GM19193 (cell line): ENCODE results near the gene OR10J4.

Source experiments
- POLR2A ChIP-seq: IDR thresholded peaks from 4 replicates; pipeline ENCODE4 v1.6.1; 2011; ENCODE audit not compliant: insufficient read depth, insufficient read length; ENCODE audit errors: extremely low read depth

OR10J4 gene

DNA sequence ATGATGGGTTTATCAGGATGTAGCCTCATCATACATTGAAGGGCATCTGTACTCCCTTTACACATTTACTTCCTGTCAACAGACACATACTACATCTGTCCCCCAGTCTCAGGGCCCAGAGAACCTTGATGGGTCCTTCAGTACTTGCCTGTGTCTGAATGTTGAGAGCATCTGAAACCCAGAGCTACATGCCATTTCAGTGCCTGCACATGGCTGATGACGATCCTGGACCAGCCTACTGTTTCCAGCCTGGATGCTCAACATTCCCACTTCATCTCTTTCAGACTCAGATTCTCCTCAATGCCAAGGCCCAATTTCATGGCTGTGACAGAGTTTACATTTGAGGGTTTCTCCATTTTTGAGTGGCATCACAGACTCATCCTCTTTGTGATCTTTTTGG, at the start of gene OR10J4:
Gene OR10J4, plus strand, starts transcription at position 301 of the 400 bp plus-strand sequence.
- TF ChIP-seq POLR2A = no peak

DNA sequence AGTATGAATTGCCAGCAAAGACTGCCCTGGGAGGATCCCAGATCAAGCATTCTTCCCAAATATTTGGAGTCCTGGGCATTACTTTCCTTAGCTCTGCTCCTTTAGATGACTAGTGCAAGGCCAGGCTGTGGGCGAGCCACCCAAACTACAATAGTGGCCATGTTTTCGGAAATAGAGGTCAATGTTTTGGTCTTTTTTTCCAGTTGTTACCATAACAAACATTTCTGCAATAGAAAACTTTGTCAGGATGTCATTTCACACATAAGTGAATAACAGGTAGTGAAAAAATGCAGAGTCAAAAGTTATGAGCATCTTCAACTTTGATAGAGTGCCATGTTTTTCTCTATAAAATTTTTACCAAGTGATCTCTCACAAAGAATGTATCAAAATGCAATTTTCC, 25.2 kb upstream of the OR10J4 start:
- TF ChIP-seq POLR2A = no peak

DNA sequence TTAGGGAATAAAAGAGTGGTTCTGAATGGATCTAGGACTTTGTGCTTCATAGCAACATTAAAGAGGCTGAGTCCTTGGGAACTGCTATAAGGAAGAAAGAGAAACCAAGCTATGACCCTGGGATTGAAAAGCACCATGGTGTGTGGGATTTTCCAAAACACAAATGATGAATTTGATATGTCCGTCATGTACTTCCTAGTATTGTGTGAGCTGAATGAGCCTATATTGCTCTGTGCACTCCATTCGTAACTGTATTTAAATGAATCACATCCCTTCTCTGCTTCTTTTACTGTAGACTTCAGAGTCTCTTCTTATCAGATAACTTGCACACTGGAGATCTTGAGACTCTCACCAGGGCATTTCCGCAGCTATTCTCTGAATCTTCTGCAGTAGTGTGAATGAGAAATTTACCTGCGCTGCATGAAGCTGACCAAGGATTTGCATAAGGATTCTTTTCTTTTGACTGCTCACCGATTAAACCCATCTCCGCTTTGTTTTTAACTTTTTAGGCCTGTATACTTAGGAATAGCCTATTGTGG, 23.1 kb upstream of the OR10J4 start:
- TF ChIP-seq POLR2A = no peak

DNA sequence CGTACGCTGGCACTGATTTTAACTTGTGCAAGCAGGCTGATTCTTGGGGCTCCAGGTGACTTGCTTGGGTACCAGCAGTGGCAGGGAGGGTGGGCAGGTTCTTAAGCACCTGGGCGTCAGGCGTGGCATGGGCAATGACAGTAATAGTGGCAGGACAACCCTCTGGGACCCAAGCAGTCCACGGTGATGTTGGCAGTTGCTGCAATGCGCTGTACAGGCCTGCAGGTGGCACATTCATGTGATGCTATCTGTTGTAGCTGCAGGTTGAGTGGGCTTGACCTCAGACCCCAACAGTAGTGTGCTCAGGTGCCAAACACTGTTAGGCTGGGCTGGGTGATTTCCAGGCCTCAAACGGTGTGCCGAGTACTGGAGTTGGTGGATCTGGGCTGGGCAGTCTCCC, 10.2 kb upstream of the OR10J4 start:
- no peak for TF ChIP-seq POLR2A

DNA sequence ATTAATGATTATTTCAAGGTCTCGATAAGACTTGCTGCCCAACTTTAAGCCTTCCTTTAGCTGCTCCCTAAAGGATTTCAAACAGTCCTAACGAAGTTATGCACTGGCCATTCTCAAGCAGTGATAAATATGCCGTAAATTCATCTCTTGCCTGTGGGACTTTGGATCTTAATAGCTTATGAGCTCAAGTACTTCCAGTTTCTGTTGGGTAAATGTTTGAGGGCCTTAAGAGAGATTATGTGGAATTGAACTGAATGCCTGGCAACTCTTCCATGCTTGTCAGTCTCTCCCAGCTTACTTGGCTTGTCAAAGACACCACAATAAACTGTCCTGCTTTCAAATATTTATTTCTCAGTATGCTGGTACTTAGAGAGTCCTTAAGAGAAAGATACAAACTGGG, 3.5 kb upstream of the OR10J4 start:
- TF ChIP-seq POLR2A = no peak

DNA sequence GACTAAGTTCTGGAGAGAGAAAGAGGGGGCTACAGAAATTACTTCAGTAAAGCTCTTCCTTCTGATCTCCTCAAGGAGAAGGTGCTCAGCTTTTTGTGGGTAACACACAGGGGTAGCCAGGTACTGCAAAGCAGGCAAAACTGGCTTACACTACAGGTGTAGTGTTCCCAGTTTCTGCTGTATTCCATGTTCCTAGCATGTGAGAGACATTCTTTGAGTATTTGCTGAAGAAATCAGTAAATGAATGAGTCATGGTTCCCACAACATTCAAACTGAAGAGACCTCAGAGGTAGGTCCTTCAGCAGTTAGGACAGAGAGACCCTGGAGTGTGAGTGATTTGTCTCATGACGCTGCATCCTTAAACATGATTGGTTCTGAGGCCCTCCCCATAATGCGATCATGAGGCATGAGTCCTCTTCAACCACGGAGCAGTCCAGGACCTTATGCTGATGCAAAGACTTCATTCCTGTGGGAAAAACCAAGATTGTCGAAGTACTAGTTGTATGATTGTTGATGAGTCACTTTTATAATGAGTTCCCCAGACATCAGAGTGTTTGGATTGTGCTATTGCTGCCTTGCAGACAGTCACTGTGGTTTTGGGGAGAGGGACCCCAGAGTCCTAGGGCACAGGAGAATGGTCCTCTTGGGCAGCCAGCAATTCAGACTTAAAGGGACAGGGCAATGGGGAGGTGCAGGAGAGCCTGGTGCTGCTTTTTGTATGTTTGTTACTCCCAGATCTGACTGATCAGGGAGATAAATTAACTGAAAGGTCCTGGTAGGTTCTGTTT, 2.7 kb upstream of the OR10J4 start:
- TF ChIP-seq POLR2A = no peak

DNA sequence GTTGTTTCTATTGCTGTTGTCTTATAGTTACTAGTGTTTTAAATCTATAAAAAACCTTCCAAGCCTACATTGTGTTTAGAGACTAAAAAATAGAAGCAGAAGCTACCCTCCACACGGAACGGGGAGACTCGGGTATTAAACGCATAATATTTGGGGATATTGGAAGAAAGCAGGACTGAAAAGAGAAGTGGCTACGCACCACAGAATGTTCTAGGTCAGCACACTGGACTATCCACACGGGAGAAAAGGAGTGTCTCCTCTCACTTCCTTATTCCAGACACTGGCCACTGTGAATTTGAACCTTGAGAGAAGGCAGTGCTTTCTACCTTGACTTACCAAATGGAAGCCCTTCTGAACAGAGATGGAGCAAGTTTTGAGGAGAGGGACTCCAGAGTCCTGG, 1.0 kb upstream of the OR10J4 start:
- no peak for TF ChIP-seq POLR2A

DNA sequence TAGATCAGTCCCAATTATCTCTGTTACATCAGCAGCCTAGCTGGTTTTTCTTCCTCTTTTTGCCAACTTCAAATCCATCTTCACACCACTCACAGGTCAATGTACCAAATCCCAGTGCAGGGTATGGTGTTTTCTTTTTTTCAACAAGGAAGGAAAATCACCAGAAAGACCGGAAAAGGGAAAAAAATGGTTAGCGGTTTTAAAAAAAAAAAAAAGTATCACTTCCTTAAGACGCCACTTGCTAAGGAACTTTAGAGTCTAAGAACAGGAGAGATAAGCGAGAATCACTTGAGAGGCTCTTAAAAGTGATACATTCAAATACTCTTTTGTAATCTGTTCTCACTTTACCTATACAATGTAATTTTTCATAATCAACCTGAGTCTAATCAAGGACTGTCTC, 4.5 kb downstream of the OR10J4 start:
- no peak for TF ChIP-seq POLR2A

DNA sequence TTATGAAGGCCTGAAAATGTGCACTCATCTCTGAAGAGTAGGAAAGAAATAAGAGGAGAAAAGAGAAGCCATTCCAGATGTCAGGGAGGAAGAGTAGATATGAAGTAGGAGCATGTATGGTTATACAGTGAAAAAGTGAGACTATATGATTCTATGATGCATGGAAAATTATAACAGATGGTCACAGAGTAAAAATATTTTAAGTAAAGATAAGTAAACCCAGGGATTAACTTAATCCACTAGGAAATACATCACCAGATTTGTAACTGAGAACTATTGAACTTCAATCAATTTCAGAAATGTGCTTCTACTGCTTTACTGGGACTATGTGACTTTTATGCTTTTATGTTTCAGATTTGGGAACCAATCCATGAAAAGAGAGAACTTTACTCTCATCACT, 7.4 kb downstream of the OR10J4 start, which contains the start of gene OR10J1:
Gene OR10J1, plus strand, starts transcription at position 301 of the 400 bp plus-strand sequence. Its CDS starts 70 bp downstream, at position 371.
- TF ChIP-seq POLR2A = no peak

DNA sequence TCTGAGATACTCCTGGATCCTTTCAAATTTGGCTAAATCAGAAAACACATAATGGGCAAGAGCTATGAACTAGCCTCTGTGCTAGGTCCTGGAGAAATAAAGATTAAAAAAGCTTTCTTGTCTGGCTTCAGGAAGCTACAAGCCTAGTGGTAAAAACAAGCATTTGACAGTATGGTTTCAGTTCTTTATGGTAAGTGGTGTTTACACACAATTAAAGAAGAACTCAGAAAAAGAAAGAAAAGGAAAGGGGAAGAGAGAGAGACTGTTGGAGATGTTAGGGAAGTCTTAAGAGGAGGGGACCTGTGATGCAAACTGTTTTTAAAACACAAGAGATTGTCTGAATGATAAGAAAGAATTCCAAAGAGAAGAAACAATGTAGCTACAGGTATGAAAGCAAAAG, 9.4 kb downstream of the OR10J4 start:
- TF ChIP-seq POLR2A = no peak

DNA sequence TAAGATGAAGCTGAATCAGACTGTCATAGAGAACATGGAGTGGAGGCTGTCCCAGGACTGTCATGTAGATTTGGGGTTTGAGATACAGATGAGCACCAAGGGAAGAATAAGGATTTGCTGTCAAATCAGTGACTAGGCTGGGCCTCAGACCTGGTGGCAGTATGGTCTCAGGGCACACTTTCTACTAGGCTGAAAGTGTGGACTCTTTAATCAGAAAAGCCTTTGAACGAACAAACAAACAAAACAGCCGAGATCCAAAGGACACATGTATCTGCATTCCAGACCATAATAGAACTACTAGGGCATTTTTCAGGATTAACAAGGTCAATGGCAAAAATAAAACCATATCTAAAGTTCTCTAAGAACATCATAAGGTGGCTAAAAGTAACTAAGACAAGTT, 10.4 kb downstream of the OR10J4 start:
- TF ChIP-seq POLR2A = no peak

DNA sequence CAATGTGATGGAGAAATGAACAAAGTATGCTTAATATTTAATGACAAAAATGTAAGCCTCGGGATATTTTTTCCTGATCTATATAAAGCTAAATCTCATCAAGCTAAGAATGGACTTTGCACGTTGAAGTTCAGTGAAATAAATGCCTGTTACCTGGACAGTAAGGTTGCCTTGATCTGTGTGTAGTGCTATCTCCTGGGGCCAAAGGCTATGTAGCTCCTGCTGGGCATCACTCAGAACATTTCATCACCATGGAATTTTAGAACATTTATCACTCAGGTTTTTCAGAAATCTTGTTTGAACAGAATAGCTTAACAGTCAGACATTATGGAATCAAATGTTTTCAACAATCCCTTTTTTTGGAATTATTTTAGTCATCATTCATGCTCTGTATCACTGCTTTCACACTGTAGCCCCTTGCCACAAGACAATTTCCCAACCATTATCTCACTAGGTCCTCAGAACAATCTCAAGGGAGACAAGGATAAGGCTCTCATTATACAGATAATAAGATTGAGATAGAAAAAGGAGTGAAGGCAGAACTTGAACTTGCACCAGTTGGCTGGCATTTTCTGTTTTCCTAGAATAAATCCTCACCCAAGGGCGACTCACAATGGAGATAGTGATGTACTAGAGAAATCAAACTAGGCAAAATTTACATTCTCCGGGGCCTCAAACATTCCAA, 11.2 kb downstream of the OR10J4 start:
- TF ChIP-seq POLR2A = no peak

DNA sequence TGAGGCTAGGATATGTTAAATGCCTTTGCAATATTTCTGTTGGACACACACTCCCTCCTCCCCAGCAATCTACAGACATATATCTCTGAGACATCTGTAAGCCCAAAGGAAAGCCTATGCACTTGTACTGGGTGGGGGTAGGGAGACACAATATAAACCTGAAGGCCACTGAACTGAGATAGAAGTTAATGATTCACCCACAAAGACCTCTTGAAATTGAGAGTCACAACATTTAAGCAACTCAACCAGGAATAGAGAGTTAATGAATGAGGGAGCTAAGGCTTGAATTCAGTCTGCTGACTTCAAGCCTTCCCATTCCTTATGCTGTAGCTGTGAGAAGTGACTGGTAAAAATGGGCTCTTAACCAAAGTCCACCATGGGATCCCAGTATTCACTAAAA, 12.5 kb downstream of the OR10J4 start:
- no peak for TF ChIP-seq POLR2A

DNA sequence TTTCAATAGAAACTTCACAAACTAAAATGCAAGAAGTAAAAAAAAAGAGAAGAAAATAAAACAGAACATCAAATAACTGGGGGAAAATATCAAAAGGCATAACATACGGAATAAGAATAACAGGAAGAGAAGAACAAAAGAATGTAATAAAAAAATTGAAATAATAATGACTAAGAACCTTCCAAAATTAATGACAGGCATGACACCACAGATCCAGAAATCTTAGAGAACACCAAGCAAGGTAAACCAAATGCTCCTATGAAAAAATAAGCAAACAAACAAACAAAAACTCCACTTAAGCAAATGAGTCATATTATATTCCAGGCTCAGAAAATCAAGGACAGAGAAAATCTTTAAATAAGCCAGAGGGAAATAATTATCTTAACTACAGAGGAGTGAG, 16.2 kb downstream of the OR10J4 start:
- no peak for TF ChIP-seq POLR2A

DNA sequence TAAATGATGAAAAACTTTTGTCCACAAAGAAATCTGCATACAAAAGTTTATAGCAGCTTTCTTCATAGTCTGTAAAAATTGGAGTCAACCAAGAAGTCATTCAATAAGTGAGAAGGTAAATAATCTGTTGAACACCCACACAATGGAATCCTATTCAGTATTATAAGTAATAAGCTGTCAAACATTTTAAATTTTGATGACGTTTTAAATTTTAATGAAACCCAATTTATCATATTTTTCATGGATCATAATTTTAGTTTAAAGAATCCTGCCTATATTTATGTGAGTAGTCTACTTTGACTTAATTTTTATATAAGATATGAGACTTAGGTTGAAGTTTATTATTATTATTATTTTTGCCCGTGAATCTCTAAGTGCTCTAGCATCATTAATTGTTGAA, 27.5 kb downstream of the OR10J4 start:
- TF ChIP-seq POLR2A = no peak

DNA sequence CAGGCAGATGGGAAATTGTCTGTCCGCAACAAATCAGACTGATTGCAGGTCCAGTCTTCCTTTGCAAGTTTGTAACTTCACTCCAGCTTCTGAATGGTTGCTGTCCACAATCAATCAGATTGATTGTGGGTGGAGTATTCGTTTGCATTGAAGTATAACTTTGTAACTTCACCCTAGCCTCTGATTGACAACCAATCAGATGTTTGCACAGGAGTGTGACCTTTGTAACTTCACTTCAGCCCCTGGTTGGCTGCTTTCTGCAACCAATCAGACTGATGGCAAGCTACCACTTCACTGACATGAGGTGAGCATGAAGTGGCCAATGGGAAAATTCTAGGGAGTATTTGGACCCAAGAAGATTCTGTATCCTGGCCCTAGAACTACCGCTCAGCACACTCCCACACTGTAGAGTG, 33.2 kb downstream of the OR10J4 start:
- TF ChIP-seq POLR2A = no peak
